Peyer's patch (tissue), 4 donors: ENCODE results near the gene WDSUB1.

Experiments
- POLR2A ChIP-seq, 2 donors: fragments of 450-650 bp; IDR thresholded peaks; one replicate each; pipeline ENCODE4 v1.5.1; 2017; ENCODE audit warnings: antibody characterized with exemption in 2 of 2, mild to moderate bottlenecking in 2 of 2, moderate library complexity in 2 of 2
- TF ChIP-seq, protein P1 (sequence below), 6 experiments: fragments of 450-650 bp in 4 of 6; fragments of 200-600 bp in 2 of 6; sonication (generic) in 1 of 6; IDR thresholded peaks; one replicate each; pipeline ENCODE4 v1.5.1; 2017 to 2019; ENCODE audit warnings: antibody characterized with exemption in 6 of 6, mild to moderate bottlenecking in 3 of 6, moderate library complexity in 1 of 6

DNA sequence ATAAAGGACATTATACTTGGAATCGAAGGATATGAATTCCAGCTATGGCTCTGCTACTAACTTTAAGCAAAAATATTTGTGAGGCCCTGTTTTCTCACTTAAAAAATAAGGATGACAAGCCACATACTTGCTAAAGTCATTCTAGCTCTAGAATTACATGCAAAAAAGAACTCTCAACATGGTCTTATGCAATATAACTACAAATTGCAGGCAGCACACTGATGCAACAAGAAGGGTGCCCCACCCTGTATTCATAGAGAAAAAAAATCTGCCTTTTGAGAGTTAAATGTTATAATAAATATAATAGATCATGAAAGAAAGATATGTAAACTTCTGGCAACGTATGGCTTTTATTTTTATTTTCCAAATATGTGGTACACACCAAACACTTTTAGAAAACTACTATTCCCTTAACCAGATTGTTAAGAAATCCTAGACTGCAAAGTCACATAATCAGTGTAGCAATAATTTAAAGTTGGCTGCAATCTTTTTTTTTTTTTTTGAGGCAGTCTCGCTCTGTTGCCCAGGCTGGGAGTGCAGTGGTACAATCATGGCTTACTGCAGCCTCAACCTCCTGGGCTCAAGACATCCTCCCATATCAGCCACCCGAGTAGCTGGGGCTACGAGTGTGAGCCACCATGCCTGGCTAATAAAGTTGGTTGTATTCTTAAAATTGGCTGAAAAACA, 40.2 kb upstream of the WDSUB1 start:
- TF ChIP-seq, protein P1, sequence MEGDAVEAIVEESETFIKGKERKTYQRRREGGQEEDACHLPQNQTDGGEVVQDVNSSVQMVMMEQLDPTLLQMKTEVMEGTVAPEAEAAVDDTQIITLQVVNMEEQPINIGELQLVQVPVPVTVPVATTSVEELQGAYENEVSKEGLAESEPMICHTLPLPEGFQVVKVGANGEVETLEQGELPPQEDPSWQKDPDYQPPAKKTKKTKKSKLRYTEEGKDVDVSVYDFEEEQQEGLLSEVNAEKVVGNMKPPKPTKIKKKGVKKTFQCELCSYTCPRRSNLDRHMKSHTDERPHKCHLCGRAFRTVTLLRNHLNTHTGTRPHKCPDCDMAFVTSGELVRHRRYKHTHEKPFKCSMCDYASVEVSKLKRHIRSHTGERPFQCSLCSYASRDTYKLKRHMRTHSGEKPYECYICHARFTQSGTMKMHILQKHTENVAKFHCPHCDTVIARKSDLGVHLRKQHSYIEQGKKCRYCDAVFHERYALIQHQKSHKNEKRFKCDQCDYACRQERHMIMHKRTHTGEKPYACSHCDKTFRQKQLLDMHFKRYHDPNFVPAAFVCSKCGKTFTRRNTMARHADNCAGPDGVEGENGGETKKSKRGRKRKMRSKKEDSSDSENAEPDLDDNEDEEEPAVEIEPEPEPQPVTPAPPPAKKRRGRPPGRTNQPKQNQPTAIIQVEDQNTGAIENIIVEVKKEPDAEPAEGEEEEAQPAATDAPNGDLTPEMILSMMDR (IDR thresholded peaks at IDR 0.05) = no peak
- no peak for TF ChIP-seq POLR2A (IDR thresholded peaks at IDR 0.05)
